Ishikawa (cell line): ENCODE data around the gene NANOS3.

Source experiments
- CEBPB ChIP-seq: IDR thresholded peaks from 2 replicates; pipeline ENCODE4 v1.6.1; 2012
- EP300 ChIP-seq: IDR thresholded peaks from 2 replicates; pipeline ENCODE4 v1.6.1; 2012; ENCODE audit warnings: borderline replicate concordance
- MAX ChIP-seq: IDR thresholded peaks from 2 replicates; pipeline ENCODE4 v1.6.1; 2012
- REST ChIP-seq: IDR thresholded peaks from 2 replicates; pipeline ENCODE4 v1.6.1; 2012; ENCODE audit warnings: low read depth, mild to moderate bottlenecking
- YY1 ChIP-seq: IDR thresholded peaks from 2 replicates; pipeline ENCODE4 v1.6.1; 2012; ENCODE audit warnings: low read depth

- peak; percentile 51; the same call in 1 of the 2 replicates for TF ChIP-seq EP300
- TF ChIP-seq MAX, result 0 out of 2 replicates have a peak, but pooled peaks have one; percentile 24
- TF ChIP-seq REST, result no peak
- TF ChIP-seq CEBPB, result no peak
- no peak for TF ChIP-seq YY1
Measured at GRCh38 chr19:13843104-13843921, 33.6 kb upstream of the NANOS3 start.
